ENCODE results near the gene ZDHHC19.
"Not testable (repeated sequence)": the region's sequence is repeated elsewhere in the genome, so short reads cannot be mapped to it uniquely, and the experiment has no call there.

Gene ZDHHC19

GRCh38 chr3:196177567-196177966 is 33.6 kb downstream of the ZDHHC19 start:
- no peak for DNase-seq

GRCh38 chr3:196175722-196176121 is 35.5 kb downstream of the ZDHHC19 start:
- DNase-seq, result no peak

GRCh38 chr3:196175116-196175625 is 36.0 kb downstream of the ZDHHC19 start:
- no peak for DNase-seq

- no peak for DNase-seq
Measured at GRCh38 chr3:196174652-196175051, 36.5 kb downstream of the ZDHHC19 start.

GRCh38 chr3:196170296-196170695 is 40.9 kb downstream of the ZDHHC19 start:
- DNase-seq, result not testable (repeated sequence)

GRCh38 chr3:196169836-196170240 is 41.4 kb downstream of the ZDHHC19 start:
- DNase-seq, result no peak

GRCh38 chr3:196168808-196169391 is 42.3 kb downstream of the ZDHHC19 start:
- DNase-seq, result peak; percentile 45

GRCh38 chr3:196166741-196167140 is 44.5 kb downstream of the ZDHHC19 start:
- DNase-seq, result no peak

GRCh38 chr3:196165850-196166249 is 45.4 kb downstream of the ZDHHC19 start:
- no peak for DNase-seq

- not testable (repeated sequence) for DNase-seq
Measured at GRCh38 chr3:196165006-196165575, 46.1 kb downstream of the ZDHHC19 start.

GRCh38 chr3:196164576-196164975 is 46.6 kb downstream of the ZDHHC19 start:
- no peak for DNase-seq

- peak; percentile 32 for DNase-seq
Measured at GRCh38 chr3:196163666-196164493, 47.3 kb downstream of the ZDHHC19 start.

GRCh38 chr3:196163212-196163611 is 48.0 kb downstream of the ZDHHC19 start:
- DNase-seq, result no peak

- no peak for DNase-seq
Measured at GRCh38 chr3:196162679-196163078, 48.5 kb downstream of the ZDHHC19 start.

GRCh38 chr3:196159952-196160804 is 51.0 kb downstream of the ZDHHC19 start:
- DNase-seq, result peak; percentile 84

- no peak for DNase-seq
Measured at GRCh38 chr3:196159526-196159925, 51.7 kb downstream of the ZDHHC19 start.

- no peak for DNase-seq
Measured at GRCh38 chr3:196156160-196156559, 55.0 kb downstream of the ZDHHC19 start.

- DNase-seq, result no peak
Measured at GRCh38 chr3:196150481-196150880, 60.7 kb downstream of the ZDHHC19 start.

GRCh38 chr3:196149831-196150301 is 61.3 kb downstream of the ZDHHC19 start:
- DNase-seq, result no peak

- no peak for DNase-seq
Measured at GRCh38 chr3:196149375-196149774, 61.8 kb downstream of the ZDHHC19 start.

Measured in hematopoietic multipotent progenitor cell treated with erythropoietin and hydrocortisone succinate and interleukin-3 and kit ligand, for 8 days (in vitro differentiated cells).